B cell (primary cell): ENCODE results near the gene ADORA2B. TPM values are rescaled to one million over a fixed set of nuclear protein-coding genes. Genes with fewer than 3 reads are reported as not detected.
A peak's percentile ranks its signal among the peaks of the same experiment; 100 is the strongest.

Experiments
- ATAC-seq: fragments of 200-7000 bp; cut with Tn5 transposase; one replicate; pipeline ENCODE4 v1.10.0; 2021; ENCODE audit warnings: low read depth, mild to moderate bottlenecking, moderate number of reproducible peaks, moderate library complexity
- CTCF ChIA-PET: fragments of 350-600 bp; sonication (Branson Sonifier 250); formaldehyde crosslinking; loops from one replicate; lab custom pipeline; 2021; ENCODE audit warnings: antibody characterized with exemption, inconsistent platforms; lab: Charles Lee
- POLR2A ChIA-PET: fragments of 350-600 bp; sonication (Branson Sonifier 250); formaldehyde crosslinking; loops from one replicate; lab custom pipeline; 2021; ENCODE audit warnings: antibody characterized with exemption; lab: Charles Lee
- DNase-seq: peaks from one replicate; pipeline ENCODE4 v3.0.0; 2013
- H2AFZ ChIP-seq: 2 replicates; pipeline ENCODE4 v1.6.1; 2012; ENCODE audit warnings: mild to moderate bottlenecking, low read depth, low read length; ENCODE audit not compliant: insufficient read depth, poor library complexity, severe bottlenecking
- H3K27ac ChIP-seq, 2 donors: 1 replicate in 1 of 2; 2 replicates in 1 of 2; pipeline ENCODE4 v1.5.1; 2012 to 2013; ENCODE audit warnings: low read length in 2 of 2, mild to moderate bottlenecking in 2 of 2, moderate library complexity in 1 of 2
- H3K27me3 ChIP-seq, 4 experiments: fragments of 200-600 bp in 1 of 4; sonication (generic) in 1 of 4; replicated peaks in 1 of 4; 1 replicate in 2 of 4; 2 replicates in 2 of 4; pipeline versions ENCODE4 v1.6.1 to v1.7.0; 2013 to 2016; ENCODE audit warnings: low read length in 3 of 4, mild to moderate bottlenecking in 2 of 4, mixed read lengths in 1 of 4, moderate library complexity in 1 of 4; ENCODE audit not compliant: insufficient read depth in 4 of 4, control insufficient read depth in 3 of 4; ENCODE audit errors: control extremely low read depth in 1 of 4
- H3K36me3 ChIP-seq, 2 experiments: replicated peaks in 1 of 2; 1 replicate in 1 of 2; 2 replicates in 1 of 2; pipeline versions ENCODE4 v1.6.1 to v1.7.1; 2013; ENCODE audit warnings: low read length in 1 of 2; ENCODE audit not compliant: insufficient read depth in 2 of 2, control insufficient read depth in 1 of 2; ENCODE audit errors: control extremely low read depth in 1 of 2, extremely low read depth in 1 of 2
- H3K4me1 ChIP-seq, 2 donors: fragments of 200-600 bp in 1 of 2; sonication (generic) in 1 of 2; 1 replicate in 1 of 2; 2 replicates in 1 of 2; pipeline versions ENCODE4 v1.5.1 to v1.6.1; 2013 to 2017; ENCODE audit warnings: low read length in 2 of 2; ENCODE audit not compliant: control insufficient read depth in 2 of 2, insufficient read depth in 2 of 2
- H3K4me2 ChIP-seq: replicated peaks from 2 replicates; pipeline ENCODE3; 2012; ENCODE audit warnings: mild to moderate bottlenecking, low read depth, low read length; ENCODE audit not compliant: poor library complexity, severe bottlenecking
- H3K4me3 ChIP-seq, 5 experiments: fragments of 200-600 bp in 1 of 5; sonication (generic) in 1 of 5; 1 replicate in 3 of 5; 2 replicates in 2 of 5; pipeline versions ENCODE4 v1.5.1 to v1.7.0; 2011 to 2016; ENCODE audit warnings: low read length in 4 of 5, mild to moderate bottlenecking in 4 of 5, low read depth in 2 of 5, control low read depth in 1 of 5, moderate library complexity in 1 of 5; ENCODE audit not compliant: insufficient read depth in 1 of 5; ENCODE audit errors: control extremely low read depth in 1 of 5, extremely low read depth in 1 of 5
- H3K79me2 ChIP-seq: fragments of 200-600 bp; sonication (generic); one replicate; pipeline ENCODE4 v1.6.0; 2016; ENCODE audit warnings: low read length; ENCODE audit not compliant: control insufficient read depth, insufficient read depth
- H3K9ac ChIP-seq: fragments of 200-600 bp; sonication (generic); 2 replicates; pipeline ENCODE4 v1.6.1; 2017; ENCODE audit warnings: mild to moderate bottlenecking, low read length, moderate library complexity
- H3K9me3 ChIP-seq, 3 donors: one replicate each; pipeline versions ENCODE4 v1.6.1 to v1.7.1; 2013; ENCODE audit warnings: low read length in 2 of 3; ENCODE audit not compliant: control insufficient read depth in 2 of 3, insufficient read depth in 1 of 3; ENCODE audit errors: control extremely low read depth in 1 of 3
- H4K20me1 ChIP-seq: 2 replicates; pipeline ENCODE4 v1.6.0; 2012; ENCODE audit warnings: mild to moderate bottlenecking, low read length; ENCODE audit not compliant: insufficient read depth, control insufficient read depth, poor library complexity, severe bottlenecking
- H3K27ac Mint-ChIP-seq: one replicate; pipeline ENCODE4 v1.8.0; 2021; ENCODE audit warnings: mixed read lengths
- H3K27me3 Mint-ChIP-seq: one replicate; pipeline ENCODE4 v1.8.0; 2021; ENCODE audit warnings: mixed read lengths
- H3K4me1 Mint-ChIP-seq: one replicate; pipeline ENCODE4 v1.8.0; 2021; ENCODE audit warnings: mixed read lengths
- H3K4me3 Mint-ChIP-seq: one replicate; pipeline ENCODE4 v1.8.0; 2021; ENCODE audit warnings: mixed read lengths
- H3K9me3 Mint-ChIP-seq: one replicate; pipeline ENCODE4 v1.8.0; 2022; ENCODE audit warnings: mixed read lengths; ENCODE audit not compliant: insufficient read depth
- EZH2 ChIP-seq: IDR thresholded peaks from 2 replicates; pipeline ENCODE4 v1.6.1; 2012; ENCODE audit warnings: borderline replicate concordance, low read depth, mild to moderate bottlenecking, moderate library complexity, low read length; ENCODE audit not compliant: insufficient read depth, poor library complexity, severe bottlenecking
- WGBS: methylation state at CpG from one replicate; pipeline ENCODE4 v1.1.5; 2013; ENCODE audit warnings: missing lambda C conversion rate; ENCODE audit not compliant: insufficient coverage; 5-methylcytosine and 5-hydroxymethylcytosine counted together
- intact Hi-C: fragments of 100-400 bp; cut with micrococcal nuclease; formaldehyde crosslinking; loops from one replicate; pipeline ENCODE4 v1.10.0; 2022
- polyA minus RNA-seq: library from RNA; depleted of rRNA, polyadenylated mRNA; stranded (reverse); fragments of >200 nt; gene quantifications from 2 replicates; pipeline ENCODE4 v1.2.3, GENCODE V29; 2012
- polyA plus RNA-seq: library from polyadenylated mRNA; depleted of rRNA; stranded (reverse); fragments of >200 nt; gene quantifications from 2 replicates; pipeline ENCODE4 v1.2.3, GENCODE V29; 2012
- total RNA-seq, 2 donors: library from RNA; stranded (reverse); fragments of 120-200 nt in 1 of 2; gene quantifications; 1 replicate in 1 of 2; 2 replicates in 1 of 2; pipeline versions ENCODE4 v1.2.3 to v1.2.4, GENCODE V29; 2013 to 2022
- TF ChIP-seq, protein P1 (sequence below): fragments of 200-600 bp; IDR thresholded peaks from one replicate; pipeline ENCODE4 v1.8.0; 2022; ENCODE audit warnings: antibody characterized with exemption, mild to moderate bottlenecking

ADORA2B gene
- total RNA-seq (not detected in 2 replicates), polyA plus RNA-seq (not detected in 2 replicates), polyA minus RNA-seq (0.34 and 0.57 TPM in 2 replicates)
- 0.26 TPM for total RNA-seq (2013)

DNA sequence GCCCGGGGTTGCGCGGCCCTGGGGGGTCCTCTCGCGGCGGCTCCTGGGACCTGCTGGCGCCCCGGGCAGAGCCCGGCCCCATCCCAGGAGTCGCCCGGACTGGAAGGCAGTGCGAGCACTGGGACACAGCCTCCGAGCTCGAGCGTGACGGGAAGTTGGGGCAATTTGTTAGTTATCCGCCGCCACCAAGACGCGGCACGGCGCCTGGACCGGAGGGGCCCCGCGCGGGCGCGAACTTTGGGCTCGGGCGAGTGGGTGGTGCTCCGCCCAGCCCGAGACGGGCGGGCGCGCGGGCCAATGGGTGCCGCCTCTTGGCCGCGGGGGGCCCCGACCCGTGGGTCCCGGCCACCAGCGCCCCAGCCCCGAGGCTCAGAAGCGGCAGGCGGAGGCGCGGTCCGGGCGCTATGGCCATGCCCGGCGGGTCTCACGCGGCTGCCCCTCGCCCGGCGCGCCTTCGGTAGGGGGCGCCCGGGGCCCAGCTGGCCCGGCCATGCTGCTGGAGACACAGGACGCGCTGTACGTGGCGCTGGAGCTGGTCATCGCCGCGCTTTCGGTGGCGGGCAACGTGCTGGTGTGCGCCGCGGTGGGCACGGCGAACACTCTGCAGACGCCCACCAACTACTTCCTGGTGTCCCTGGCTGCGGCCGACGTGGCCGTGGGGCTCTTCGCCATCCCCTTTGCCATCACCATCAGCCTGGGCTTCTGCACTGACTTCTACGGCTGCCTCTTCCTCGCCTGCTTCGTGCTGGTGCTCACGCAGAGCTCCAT is at the start of gene ADORA2B:
ADORA2B (plus strand) TSS at position 372 of the 768 bp plus-strand sequence; CDS start at position 491, 119 bp downstream.
- Histone ChIP-seq H3K27ac (no peak within 1 kb of the TSS), H3K4me3 (peak within 1 kb of the TSS in 4 of 5 experiments; percentile 15 to 56 (median 46)), H3K9ac (peak within 1 kb of the TSS; percentile 49), H2AFZ (peak within 1 kb of the TSS; percentile 73), H3K4me1 (peaks cover 15 to 18% of the 10 kb centered on the region in 2 donors), H3K36me3 (no peaks in the 10 kb centered on the region), H3K4me2 (peak within 1 kb of the TSS; percentile 88), H3K9me3 (peaks cover 0 to 12% (median 0%) of the 10 kb centered on the region in 3 donors), H3K27me3 (peaks cover 0 to 46% (median 14%) of the 10 kb centered on the region in 4 experiments), H4K20me1 (no peaks in the 10 kb centered on the region), H3K79me2 (no peaks in the 10 kb centered on the region)
- under 1% methylated on average over 88 of the region's 88 CpGs for WGBS
- TF ChIP-seq EZH2: no peak
- TF ChIP-seq, protein P1, sequence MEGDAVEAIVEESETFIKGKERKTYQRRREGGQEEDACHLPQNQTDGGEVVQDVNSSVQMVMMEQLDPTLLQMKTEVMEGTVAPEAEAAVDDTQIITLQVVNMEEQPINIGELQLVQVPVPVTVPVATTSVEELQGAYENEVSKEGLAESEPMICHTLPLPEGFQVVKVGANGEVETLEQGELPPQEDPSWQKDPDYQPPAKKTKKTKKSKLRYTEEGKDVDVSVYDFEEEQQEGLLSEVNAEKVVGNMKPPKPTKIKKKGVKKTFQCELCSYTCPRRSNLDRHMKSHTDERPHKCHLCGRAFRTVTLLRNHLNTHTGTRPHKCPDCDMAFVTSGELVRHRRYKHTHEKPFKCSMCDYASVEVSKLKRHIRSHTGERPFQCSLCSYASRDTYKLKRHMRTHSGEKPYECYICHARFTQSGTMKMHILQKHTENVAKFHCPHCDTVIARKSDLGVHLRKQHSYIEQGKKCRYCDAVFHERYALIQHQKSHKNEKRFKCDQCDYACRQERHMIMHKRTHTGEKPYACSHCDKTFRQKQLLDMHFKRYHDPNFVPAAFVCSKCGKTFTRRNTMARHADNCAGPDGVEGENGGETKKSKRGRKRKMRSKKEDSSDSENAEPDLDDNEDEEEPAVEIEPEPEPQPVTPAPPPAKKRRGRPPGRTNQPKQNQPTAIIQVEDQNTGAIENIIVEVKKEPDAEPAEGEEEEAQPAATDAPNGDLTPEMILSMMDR: no peak
- peak; percentile 70 for ATAC-seq
- POLR2A ChIA-PET: interaction anchor here (0.6 to 0.9 kb wide), 2 partner anchors 54 to 162 kb away, joined by 3 to 4 read pairs; partner anchors contain the start of gene ZSWIM7
- Mint-ChIP-seq H3K4me1 (peaks cover 17% of the 10 kb centered on the region), H3K9me3 (no peaks in the 10 kb centered on the region), H3K27me3 (peaks cover 42% of the 10 kb centered on the region), H3K4me3 (peak within 1 kb of the TSS; percentile 89), H3K27ac (no peak within 1 kb of the TSS)
- peak; percentile 38 for DNase-seq
- CTCF ChIA-PET: interaction anchor here (0.6 to 2.3 kb wide), 3 partner anchors 14 to 145 kb away, joined by 4 to 14 read pairs (median 4); no protein-coding TSS in a partner anchor
- intact Hi-C loops: no loop called here

DNA sequence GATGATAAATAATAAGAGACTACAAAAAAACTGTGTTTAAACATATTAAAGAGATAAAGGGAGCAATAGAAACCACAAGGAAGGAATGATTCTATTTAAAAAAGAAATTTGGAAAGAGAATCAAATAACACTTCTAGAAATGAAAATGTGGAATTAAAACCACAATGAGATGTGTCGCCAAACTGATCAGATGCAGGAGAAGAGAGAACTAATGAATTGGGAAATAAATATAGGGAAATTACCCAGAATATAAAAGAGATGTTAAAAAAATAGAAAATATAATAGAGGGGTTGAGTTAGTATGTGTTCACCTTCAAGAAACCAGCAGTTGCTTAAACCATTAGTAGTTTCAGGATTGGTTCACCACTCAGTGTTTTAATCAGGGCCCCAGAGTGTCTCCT is 48.7 kb upstream of the ADORA2B start:
- ATAC-seq: no peak
- no peaks in the 10 kb centered on the region for H3K79me2 ChIP-seq
- no peak overlapping the region for H3K9ac ChIP-seq
- no peaks in the 10 kb centered on the region for H3K4me1 ChIP-seq
- H3K4me1 Mint-ChIP-seq: peaks cover 8% of the 10 kb centered on the region
- H4K20me1 ChIP-seq: no peaks in the 10 kb centered on the region
- no peak overlapping the region for H3K4me3 ChIP-seq
- H3K4me3 Mint-ChIP-seq: no peak overlapping the region
- H3K4me2 ChIP-seq: no peak overlapping the region
- intact Hi-C loops: no loop called here
- no peaks in the 10 kb centered on the region for H3K36me3 ChIP-seq
- H3K9me3 ChIP-seq: no peaks in the 10 kb centered on the region
- no peaks in the 10 kb centered on the region for H3K27me3 ChIP-seq
- H3K27me3 Mint-ChIP-seq: peaks cover 9% of the 10 kb centered on the region
- ChIA-PET POLR2A (no interaction called here), CTCF (no interaction called here)
- peaks cover 3% of the 10 kb centered on the region for H3K9me3 Mint-ChIP-seq
- no CpG with 5 or more reads among the region's 1 CpG for WGBS
- DNase-seq: no peak
- no peak overlapping the region for H3K27ac ChIP-seq
- TF ChIP-seq, protein P1: no peak
- no peak for TF ChIP-seq EZH2
- H3K27ac Mint-ChIP-seq: no peak overlapping the region
- H2AFZ ChIP-seq: peak overlapping the region; percentile 76
